Testis (tissue), 2 donors: ENCODE data around the gene ABCF3.

ENCODE experiments used
- POLR2A ChIP-seq: fragments of 450-650 bp; IDR thresholded peaks from one replicate; pipeline ENCODE4 v1.6.1; 2017; ENCODE audit warnings: antibody characterized with exemption, mild to moderate bottlenecking, moderate library complexity
- TF ChIP-seq, protein P1 (sequence below), 3 experiments: fragments of 450-650 bp in 2 of 3; fragments of 200-600 bp in 1 of 3; sonication (generic) in 1 of 3; IDR thresholded peaks; one replicate each; pipeline ENCODE4 v1.5.1; 2016 to 2019; ENCODE audit warnings: antibody characterized with exemption in 3 of 3, mild to moderate bottlenecking in 2 of 3, moderate library complexity in 1 of 3

DNA sequence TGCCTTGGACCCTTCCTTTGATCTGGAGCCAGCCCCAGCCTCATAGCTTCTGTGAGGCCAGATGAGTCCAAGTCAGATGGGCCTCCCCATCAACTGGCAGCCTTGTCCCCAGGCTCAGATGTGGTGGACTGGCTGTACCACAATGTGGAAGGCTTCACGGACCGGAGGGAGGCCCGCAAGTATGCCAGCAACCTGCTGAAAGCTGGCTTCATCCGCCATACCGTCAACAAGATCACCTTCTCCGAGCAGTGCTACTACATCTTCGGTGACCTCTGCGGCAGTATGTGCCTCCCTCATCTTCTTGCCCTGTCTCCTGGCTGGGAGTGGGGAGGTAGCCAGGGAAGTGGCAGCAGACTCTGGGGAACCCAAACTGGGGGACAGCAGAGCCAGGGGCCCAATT is 18.2 kb upstream of the ABCF3 start:
- TF ChIP-seq, protein P1, sequence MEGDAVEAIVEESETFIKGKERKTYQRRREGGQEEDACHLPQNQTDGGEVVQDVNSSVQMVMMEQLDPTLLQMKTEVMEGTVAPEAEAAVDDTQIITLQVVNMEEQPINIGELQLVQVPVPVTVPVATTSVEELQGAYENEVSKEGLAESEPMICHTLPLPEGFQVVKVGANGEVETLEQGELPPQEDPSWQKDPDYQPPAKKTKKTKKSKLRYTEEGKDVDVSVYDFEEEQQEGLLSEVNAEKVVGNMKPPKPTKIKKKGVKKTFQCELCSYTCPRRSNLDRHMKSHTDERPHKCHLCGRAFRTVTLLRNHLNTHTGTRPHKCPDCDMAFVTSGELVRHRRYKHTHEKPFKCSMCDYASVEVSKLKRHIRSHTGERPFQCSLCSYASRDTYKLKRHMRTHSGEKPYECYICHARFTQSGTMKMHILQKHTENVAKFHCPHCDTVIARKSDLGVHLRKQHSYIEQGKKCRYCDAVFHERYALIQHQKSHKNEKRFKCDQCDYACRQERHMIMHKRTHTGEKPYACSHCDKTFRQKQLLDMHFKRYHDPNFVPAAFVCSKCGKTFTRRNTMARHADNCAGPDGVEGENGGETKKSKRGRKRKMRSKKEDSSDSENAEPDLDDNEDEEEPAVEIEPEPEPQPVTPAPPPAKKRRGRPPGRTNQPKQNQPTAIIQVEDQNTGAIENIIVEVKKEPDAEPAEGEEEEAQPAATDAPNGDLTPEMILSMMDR (IDR thresholded peaks at IDR 0.05) = no peak
- no peak for TF ChIP-seq POLR2A
